PC-3 (cell line): ENCODE measurements around the gene RHBDD1. TPM values are rescaled to one million over a fixed set of nuclear protein-coding genes. Genes with fewer than 3 reads are reported as not detected.
"Not testable (repeated sequence)": the region's sequence is repeated elsewhere in the genome, so short reads cannot be mapped to it uniquely, and the experiment has no call there.

Experiments
- ATAC-seq: fragments of 200-7000 bp; cut with Tn5 transposase; 2 replicates; pipeline ENCODE4 v1.9.1; 2020; ENCODE audit warnings: mild to moderate bottlenecking, moderate library complexity
- BruUV-seq: library from RNA; stranded (reverse); fragments of 400-500 nt; replicated peaks from 2 replicates; lab custom pipeline; 2021; lab: Mats Ljungman, UMichigan
- CTCF ChIA-PET: fragments of 300-600 bp; sonication (Branson Sonifier 250); formaldehyde crosslinking; loops from one replicate; lab custom pipeline; 2022; ENCODE audit warnings: antibody characterized with exemption; lab: Charles Lee
- POLR2A ChIA-PET: fragments of 300-600 bp; sonication (Branson Sonifier 250); formaldehyde crosslinking; loops from one replicate; lab custom pipeline; 2022; ENCODE audit warnings: antibody characterized with exemption; ENCODE audit not compliant: unreplicated experiment; lab: Charles Lee
- DNase-seq: peaks from one replicate; pipeline ENCODE4 v3.0.0-alpha.2; 2015
- H2AFZ ChIP-seq: fragments of 300-600 bp; sonication (generic); 2 replicates; pipeline ENCODE4 v1.6.0; 2016; ENCODE audit warnings: antibody characterized with exemption, low read length
- H3F3A ChIP-seq: fragments of 300-600 bp; sonication (generic); one replicate; pipeline ENCODE4 v1.6.0; 2017; ENCODE audit warnings: antibody characterized with exemption, low read length, control low read depth, mild to moderate bottlenecking; ENCODE audit not compliant: unreplicated experiment
- H3K27ac ChIP-seq: fragments of 300-600 bp; sonication (generic); 2 replicates; pipeline ENCODE4 v1.5.1; 2016; ENCODE audit warnings: mild to moderate bottlenecking, low read length
- H3K27me3 ChIP-seq: fragments of 300-600 bp; sonication (generic); 2 replicates; pipeline ENCODE4 v1.6.1; 2016; ENCODE audit warnings: low read length, mixed read lengths
- H3K36me3 ChIP-seq: fragments of 300-600 bp; sonication (generic); 2 replicates; pipeline ENCODE4 v1.6.1; 2016; ENCODE audit warnings: low read depth, mixed run types, low read length, mixed read lengths
- H3K4me1 ChIP-seq: fragments of 300-600 bp; sonication (generic); 2 replicates; pipeline ENCODE4 v1.5.1; 2016; ENCODE audit warnings: low read length; ENCODE audit not compliant: insufficient read depth
- H3K4me2 ChIP-seq: fragments of 300-600 bp; sonication (generic); 2 replicates; pipeline ENCODE4 v1.6.0; 2016; ENCODE audit warnings: low read length
- H3K4me3 ChIP-seq: fragments of 300-600 bp; sonication (generic); 2 replicates; pipeline ENCODE4 v1.5.1; 2016; ENCODE audit warnings: mild to moderate bottlenecking, low read length, mixed read lengths
- H3K79me2 ChIP-seq: fragments of 300-600 bp; sonication (generic); 2 replicates; pipeline ENCODE4 v1.6.1; 2017; ENCODE audit warnings: low read length, mixed read lengths
- H3K9ac ChIP-seq: fragments of 300-600 bp; sonication (generic); 2 replicates; pipeline ENCODE4 v1.6.0; 2016; ENCODE audit warnings: mild to moderate bottlenecking, low read length
- H3K9me2 ChIP-seq: fragments of 300-600 bp; sonication (generic); replicated peaks from 2 replicates; pipeline ENCODE4 v1.6.1; 2016; ENCODE audit warnings: mixed run types, low read length, mixed read lengths
- H3K9me3 ChIP-seq: fragments of 300-600 bp; sonication (generic); 2 replicates; pipeline ENCODE4 v1.6.1; 2016; ENCODE audit warnings: low read length, mixed read lengths
- H4K20me1 ChIP-seq: fragments of 300-600 bp; sonication (generic); 2 replicates; pipeline ENCODE4 v1.6.1; 2016; ENCODE audit warnings: low read length, mixed read lengths
- EZH2 ChIP-seq: fragments of 300-600 bp; sonication (generic); IDR thresholded peaks from one replicate; pipeline ENCODE4 v1.6.1; 2017; ENCODE audit warnings: antibody characterized with exemption, mild to moderate bottlenecking, low read length; ENCODE audit not compliant: unreplicated experiment
- EZH2phosphoT487 ChIP-seq: fragments of 300-600 bp; sonication (generic); IDR thresholded peaks from 2 replicates; pipeline ENCODE4 v1.6.1; 2018; ENCODE audit warnings: mild to moderate bottlenecking, antibody characterized with exemption, low read length, borderline replicate concordance
- intact Hi-C: fragments of 100-400 bp; cut with micrococcal nuclease; formaldehyde crosslinking; loops from 2 replicates; pipeline ENCODE4 v1.9.0; 2023
- total RNA-seq: library from RNA; depleted of rRNA; stranded (reverse); fragments of >200 nt; gene quantifications from 2 replicates; pipeline ENCODE4 v1.2.3, GENCODE V29; 2014
- TF ChIP-seq, protein P1 (sequence below): fragments of 300-600 bp; sonication (generic); conservative IDR thresholded peaks from 2 replicates; pipeline ENCODE4 v1.5.1; 2017; ENCODE audit warnings: antibody characterized with exemption, low read depth, mild to moderate bottlenecking, low read length

The RHBDD1 gene
- total RNA-seq, 1 experiment from 2014 or later: 9.1 TPM

DNA sequence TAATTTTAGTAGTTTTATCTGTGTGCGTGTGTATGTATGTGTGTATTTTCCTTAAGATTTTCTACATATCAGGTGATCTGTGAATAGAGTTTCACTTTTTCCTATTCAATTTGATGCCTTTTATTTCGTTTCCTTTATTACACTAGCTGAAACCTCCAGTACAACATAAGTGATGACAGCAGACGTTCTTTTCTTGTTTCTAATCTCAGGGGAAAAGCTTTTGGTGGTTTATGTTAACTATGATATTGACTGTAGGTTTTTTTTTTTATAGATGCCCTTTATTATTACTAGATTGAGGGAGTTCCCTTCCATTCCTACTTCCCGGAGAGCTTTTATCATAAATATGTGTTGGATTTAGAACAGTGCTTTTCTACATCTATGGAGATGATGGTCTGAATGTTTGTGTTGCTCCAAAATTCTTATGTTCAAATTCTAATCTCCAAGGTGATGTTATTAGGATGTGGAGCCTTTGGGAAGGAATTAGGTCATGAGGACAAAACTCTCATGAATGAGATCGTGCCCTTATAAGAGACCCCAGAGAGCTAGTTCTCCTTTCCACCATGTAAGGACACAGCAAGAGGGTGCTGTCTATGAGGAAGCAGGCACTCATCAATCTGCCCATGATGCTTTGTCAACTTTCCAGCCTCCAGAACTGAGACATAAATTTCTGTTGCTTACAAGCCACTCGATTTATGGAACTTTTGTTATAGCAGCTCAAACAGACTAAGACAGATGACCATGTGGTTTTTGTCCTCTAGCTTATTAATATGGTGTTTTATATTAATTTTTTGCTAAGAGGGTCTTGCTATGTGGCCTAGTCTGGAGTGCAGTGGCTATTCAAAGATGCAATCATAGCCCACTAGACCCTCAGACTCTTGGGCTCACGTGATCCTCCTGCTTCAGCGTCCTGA, 5.9 kb upstream of the RHBDD1 start:
- no TSS peak for BruUV-seq
- H3K4me3 ChIP-seq: no peak overlapping the region
- DNase-seq (no peak), ATAC-seq (no peak)
- TF ChIP-seq EZH2 (no peak), EZH2phosphoT487 (no peak)
- TF ChIP-seq, protein P1, sequence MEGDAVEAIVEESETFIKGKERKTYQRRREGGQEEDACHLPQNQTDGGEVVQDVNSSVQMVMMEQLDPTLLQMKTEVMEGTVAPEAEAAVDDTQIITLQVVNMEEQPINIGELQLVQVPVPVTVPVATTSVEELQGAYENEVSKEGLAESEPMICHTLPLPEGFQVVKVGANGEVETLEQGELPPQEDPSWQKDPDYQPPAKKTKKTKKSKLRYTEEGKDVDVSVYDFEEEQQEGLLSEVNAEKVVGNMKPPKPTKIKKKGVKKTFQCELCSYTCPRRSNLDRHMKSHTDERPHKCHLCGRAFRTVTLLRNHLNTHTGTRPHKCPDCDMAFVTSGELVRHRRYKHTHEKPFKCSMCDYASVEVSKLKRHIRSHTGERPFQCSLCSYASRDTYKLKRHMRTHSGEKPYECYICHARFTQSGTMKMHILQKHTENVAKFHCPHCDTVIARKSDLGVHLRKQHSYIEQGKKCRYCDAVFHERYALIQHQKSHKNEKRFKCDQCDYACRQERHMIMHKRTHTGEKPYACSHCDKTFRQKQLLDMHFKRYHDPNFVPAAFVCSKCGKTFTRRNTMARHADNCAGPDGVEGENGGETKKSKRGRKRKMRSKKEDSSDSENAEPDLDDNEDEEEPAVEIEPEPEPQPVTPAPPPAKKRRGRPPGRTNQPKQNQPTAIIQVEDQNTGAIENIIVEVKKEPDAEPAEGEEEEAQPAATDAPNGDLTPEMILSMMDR: no peak
- peaks cover 26% of the 10 kb centered on the region for H3K79me2 ChIP-seq
- no peaks in the 10 kb centered on the region for H3F3A ChIP-seq
- ChIA-PET POLR2A (no interaction called here), CTCF (interaction anchor here (0.6 kb wide), 1 partner anchor 1165 kb away, joined by 3 read pairs; no protein-coding TSS in a partner anchor)
- H3K4me1 ChIP-seq: peaks cover 9% of the 10 kb centered on the region
- no peak overlapping the region for H2AFZ ChIP-seq
- H3K36me3 ChIP-seq: no peaks in the 10 kb centered on the region
- no peaks in the 10 kb centered on the region for H3K27me3 ChIP-seq
- H3K4me2 ChIP-seq: no peak overlapping the region
- H3K9ac ChIP-seq: no peak overlapping the region
- H4K20me1 ChIP-seq: 0 out of 2 replicates have a peak, but pooled peaks cover 4% of the 10 kb centered on the region
- no peak overlapping the region for H3K27ac ChIP-seq
- intact Hi-C loops: no loop called here
- no peaks in the 10 kb centered on the region for H3K9me3 ChIP-seq
- H3K9me2 ChIP-seq: no peaks in the 10 kb centered on the region

DNA sequence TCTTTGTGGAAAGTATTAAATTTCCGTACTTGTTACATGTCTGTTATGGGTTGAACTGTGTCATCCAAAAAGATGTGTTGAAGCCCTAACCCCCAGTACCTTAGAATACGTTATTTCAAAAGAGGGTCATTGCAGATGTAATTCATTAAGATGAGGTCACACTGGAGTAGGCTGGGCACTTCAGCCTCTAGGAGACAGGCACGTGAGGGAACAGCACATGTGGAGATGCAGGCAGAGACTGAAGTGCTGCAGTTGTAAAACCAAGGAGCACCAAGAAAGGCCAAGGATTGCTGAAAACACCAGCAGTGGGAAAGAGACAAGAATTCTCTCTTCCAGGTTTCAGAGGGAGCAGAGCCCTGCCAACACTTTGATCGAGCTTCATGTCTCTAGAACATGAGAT, 4.6 kb upstream of the RHBDD1 start:
- Histone ChIP-seq H3K9ac (no peak overlapping the region), H3K36me3 (no peaks in the 10 kb centered on the region), H3K4me2 (no peak overlapping the region), H2AFZ (no peak overlapping the region), H3K9me2 (no peaks in the 10 kb centered on the region), H3K4me1 (peaks cover 9% of the 10 kb centered on the region), H3K27ac (no peak overlapping the region), H3K79me2 (peaks cover 34% of the 10 kb centered on the region), H3K27me3 (no peaks in the 10 kb centered on the region), H3K9me3 (no peaks in the 10 kb centered on the region), H4K20me1 (0 out of 2 replicates have a peak, but pooled peaks cover 4% of the 10 kb centered on the region), H3F3A (no peaks in the 10 kb centered on the region), H3K4me3 (no peak overlapping the region)
- ChIA-PET CTCF (no interaction called here), POLR2A (no interaction called here)
- BruUV-seq: no TSS peak
- no peak for TF ChIP-seq EZH2
- TF ChIP-seq EZH2phosphoT487: no peak
- TF ChIP-seq, protein P1: no peak
- DNase-seq: no peak
- ATAC-seq: no peak
- intact Hi-C loops: no loop called here

DNA sequence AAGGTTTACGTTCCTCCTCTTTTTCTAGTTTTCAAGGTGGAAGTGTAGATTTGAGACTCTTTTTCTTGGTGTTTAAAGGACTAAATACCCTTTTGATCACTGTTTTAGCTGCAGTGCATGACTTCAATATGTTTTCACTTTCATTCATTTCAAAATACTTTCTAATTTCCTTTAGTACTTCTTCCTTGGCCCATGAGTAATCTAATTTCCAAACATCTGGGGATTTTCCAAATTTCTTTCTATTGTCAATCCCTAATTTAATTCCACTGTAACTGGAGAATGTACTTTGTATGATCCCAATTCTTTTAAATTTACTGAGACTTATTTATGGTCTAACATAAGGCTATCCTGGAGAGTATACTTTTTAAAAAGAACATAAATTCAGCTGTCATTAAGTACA, 3.8 kb upstream of the RHBDD1 start:
- H3F3A ChIP-seq: no peaks in the 10 kb centered on the region
- H3K4me3 ChIP-seq: no peak overlapping the region
- H3K9me2 ChIP-seq: no peaks in the 10 kb centered on the region
- H3K4me1 ChIP-seq: peaks cover 13% of the 10 kb centered on the region
- ATAC-seq (no peak), DNase-seq (no peak)
- no peaks in the 10 kb centered on the region for H3K27me3 ChIP-seq
- CTCF ChIA-PET: no interaction called here
- intact Hi-C loops: no loop called here
- no peaks in the 10 kb centered on the region for H3K9me3 ChIP-seq
- H3K79me2 ChIP-seq: peaks cover 42% of the 10 kb centered on the region
- no peak for TF ChIP-seq EZH2phosphoT487
- TF ChIP-seq, protein P1: no peak
- no peak for TF ChIP-seq EZH2
- no peaks in the 10 kb centered on the region for H3K36me3 ChIP-seq
- no peak overlapping the region for H3K4me2 ChIP-seq
- 0 out of 2 replicates have a peak, but pooled peaks cover 4% of the 10 kb centered on the region for H4K20me1 ChIP-seq
- BruUV-seq: no TSS peak
- no peak overlapping the region for H3K9ac ChIP-seq
- H3K27ac ChIP-seq: no peak overlapping the region
- POLR2A ChIA-PET: no interaction called here
- H2AFZ ChIP-seq: no peak overlapping the region

DNA sequence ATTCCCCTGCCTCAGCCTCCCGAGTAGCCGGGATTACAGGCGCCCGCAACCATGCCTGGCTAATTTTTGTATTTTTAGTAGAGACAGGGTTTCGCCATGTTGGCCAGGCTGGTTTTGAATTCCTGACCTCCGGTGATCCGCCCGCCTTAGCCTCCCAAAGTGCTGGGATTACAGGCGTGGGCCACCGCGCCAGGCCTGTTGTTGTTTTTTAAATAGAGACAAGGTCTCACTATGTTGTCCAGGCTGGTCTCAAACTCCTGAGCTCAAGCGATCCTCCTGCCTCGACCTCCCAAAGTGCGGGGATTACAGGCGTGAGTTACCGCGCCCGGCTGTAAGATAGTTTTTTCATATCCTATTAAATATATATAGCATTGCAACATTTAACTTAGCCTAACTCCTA, 974 bp upstream of the RHBDD1 start:
- intact Hi-C loops: loop anchor here (2.0 to 5.0 kb wide), 2 partner anchors 77 to 150 kb away; no protein-coding TSS in a partner anchor
- Histone ChIP-seq H3K4me3 (peak overlapping the region; percentile 84), H3K79me2 (peaks cover 61% of the 10 kb centered on the region), H3K4me1 (peaks cover 39% of the 10 kb centered on the region), H3K9ac (peak overlapping the region; percentile 97), H2AFZ (peak overlapping the region; percentile 69), H3K4me2 (peak overlapping the region; percentile 98)
- not testable (repeated sequence) for H4K20me1 ChIP-seq, H3K27ac ChIP-seq, H3K36me3 ChIP-seq, H3K9me2 ChIP-seq, H3K9me3 ChIP-seq, H3F3A ChIP-seq, BruUV-seq, H3K27me3 ChIP-seq, ATAC-seq, DNase-seq
- ChIA-PET POLR2A (interaction anchor here (0.6 kb wide), 1 partner anchor 146 kb away, joined by 14 read pairs; no protein-coding TSS in a partner anchor), CTCF (interaction anchor here (0.6 kb wide), 1 partner anchor 143 kb away, joined by 3 read pairs; no protein-coding TSS in a partner anchor)
